Stimulated activated CD4-positive, alpha-beta T cell treated with anti-CD3 and anti-CD28 coated beads, Interleukin-1b, Interleukin-23, amount 100 ng/mL, for 24 hours (primary cell): Measurements from ENCODE around the gene ADGRB2.

Source experiments
- DNase-seq, 4 experiments: peaks; one replicate each; pipeline ENCODE4 v3.0.0-alpha.2; 2020; ENCODE audit warnings: low read depth in 4 of 4, low spot score in 1 of 4

Gene ADGRB2

DNA sequence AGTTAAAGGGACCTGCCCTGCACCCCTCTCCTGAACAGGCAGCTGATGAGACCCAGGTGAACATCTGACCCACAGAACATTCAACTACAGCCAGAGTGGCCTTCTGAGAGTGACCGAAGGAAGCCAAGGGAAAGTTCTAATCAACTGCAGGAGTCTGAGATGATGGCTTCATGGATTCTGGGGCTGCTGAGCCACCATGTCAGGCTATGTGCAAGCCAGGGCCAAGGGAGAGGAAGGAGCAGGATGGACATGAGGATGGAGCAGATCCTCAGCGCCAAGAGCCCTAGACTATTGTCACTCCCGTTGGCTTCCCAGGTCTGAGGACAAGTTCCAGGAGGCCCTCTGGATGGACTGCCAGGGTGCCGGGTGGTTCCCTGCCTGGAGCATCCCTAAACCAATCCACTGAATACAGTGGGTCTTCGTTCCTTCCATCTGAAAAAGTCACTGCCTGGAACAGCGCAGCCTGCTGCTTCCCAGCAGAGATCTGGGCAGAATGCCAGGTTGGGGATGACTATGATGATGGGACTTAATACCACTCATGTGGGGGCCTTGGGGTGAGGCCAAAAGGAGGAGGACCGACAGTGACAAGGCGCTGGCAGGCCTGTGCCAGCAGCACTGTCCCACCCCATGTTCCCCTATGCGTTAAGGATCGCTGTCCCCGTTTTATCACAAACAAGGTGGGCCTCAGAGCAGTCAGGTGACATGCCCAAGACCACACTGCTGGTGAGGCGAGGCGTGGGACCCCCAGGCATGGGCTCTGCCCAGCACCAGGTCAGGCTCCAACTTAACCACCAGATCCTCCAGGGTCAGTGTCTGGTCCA lies 31.9 kb upstream of the ADGRB2 start:
- no peak for DNase-seq

- DNase-seq = no peak
Observed at GRCh38 chr1:31795096-31795675, 31.0 kb upstream of the ADGRB2 start.

- DNase-seq = no peak
Observed at GRCh38 chr1:31793586-31794285, 29.6 kb upstream of the ADGRB2 start.

DNA sequence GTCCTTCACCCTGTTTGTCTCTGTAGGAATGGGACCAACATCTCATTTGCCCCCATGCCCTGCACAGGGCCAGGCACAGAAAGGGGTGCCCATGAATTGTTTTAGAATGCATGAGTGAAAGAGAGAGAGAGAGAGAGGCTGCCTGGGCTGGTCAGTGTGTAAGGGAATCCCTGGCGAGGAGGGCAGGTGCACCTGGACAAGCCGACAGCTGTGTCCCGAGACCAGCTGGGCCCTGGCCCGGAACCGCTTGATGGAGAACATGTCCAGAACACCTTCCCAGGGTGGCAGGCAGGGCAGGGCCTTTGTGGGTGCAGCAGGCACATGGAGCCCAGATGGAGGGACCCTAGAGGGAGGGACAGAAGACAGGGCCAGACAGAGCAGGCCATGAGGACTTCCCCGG lies 28.9 kb upstream of the ADGRB2 start:
- DNase-seq = no peak

DNA sequence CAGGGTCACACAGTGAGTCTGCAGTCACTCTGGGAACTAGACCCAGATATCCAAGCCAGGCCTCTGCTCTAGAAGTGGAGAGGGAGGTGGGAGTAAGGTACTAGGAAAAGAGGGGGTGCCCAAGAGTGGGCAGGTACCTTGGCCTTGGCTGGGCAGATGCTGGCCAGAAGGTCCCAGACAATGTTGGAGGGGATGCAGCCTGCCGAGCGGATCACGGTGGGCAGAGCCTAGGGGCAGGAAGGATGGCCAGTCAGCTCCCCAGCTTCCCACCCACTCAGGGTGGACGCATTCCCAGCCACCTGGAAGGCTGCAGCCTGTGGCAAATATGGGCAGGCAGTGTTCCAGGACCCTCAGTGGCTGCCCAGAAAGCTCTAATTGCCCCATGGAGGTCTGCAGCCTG lies 28.4 kb upstream of the ADGRB2 start:
- DNase-seq = no peak

DNA sequence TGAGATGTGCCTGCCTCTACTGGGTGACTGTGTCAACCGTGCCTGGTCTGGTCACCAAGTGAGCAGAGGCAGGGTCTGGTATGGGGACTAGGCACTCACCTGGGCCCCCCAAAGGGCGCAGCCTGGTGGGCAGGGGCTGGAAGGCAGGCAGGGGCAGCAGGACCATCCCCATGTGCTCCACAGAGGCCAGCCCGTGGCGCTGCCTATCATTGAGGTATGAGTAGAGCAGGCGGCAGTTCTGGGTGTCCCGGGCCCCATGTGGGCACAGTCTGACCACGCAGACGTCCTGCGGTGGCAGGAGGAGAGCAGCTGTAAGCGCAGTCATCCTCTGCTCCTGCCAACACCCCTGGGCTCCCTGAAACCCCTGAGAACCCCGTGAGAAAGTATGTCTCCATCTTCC lies 28.0 kb upstream of the ADGRB2 start:
- no peak for DNase-seq

- DNase-seq = no peak
Observed at GRCh38 chr1:31791131-31791858, 27.2 kb upstream of the ADGRB2 start.

DNA sequence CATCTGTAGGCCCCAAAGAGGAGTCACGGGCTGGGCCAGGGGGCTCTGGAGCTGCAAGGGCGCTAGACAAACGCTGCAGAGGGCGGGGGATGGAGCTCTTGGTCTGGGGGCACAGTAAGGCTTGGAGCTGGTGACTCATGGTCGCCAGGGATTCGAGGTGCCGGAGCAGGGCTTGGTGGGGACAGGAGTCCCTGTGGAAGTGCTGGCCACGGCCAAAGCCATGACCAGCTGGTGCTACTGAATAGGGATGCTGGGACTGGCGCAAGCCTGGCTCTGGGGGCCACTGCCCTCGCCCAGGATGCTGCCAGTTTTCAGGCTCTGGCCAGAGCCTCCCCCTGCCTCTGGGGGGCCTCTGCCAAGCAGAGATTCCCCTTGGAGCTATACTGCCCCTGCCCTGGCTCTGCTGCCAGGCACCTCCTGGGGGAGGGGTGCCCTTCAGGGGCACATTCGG lies 26.5 kb upstream of the ADGRB2 start:
- DNase-seq = no peak

- DNase-seq = no peak
Observed at GRCh38 chr1:31790140-31790539, 26.0 kb upstream of the ADGRB2 start.

DNA sequence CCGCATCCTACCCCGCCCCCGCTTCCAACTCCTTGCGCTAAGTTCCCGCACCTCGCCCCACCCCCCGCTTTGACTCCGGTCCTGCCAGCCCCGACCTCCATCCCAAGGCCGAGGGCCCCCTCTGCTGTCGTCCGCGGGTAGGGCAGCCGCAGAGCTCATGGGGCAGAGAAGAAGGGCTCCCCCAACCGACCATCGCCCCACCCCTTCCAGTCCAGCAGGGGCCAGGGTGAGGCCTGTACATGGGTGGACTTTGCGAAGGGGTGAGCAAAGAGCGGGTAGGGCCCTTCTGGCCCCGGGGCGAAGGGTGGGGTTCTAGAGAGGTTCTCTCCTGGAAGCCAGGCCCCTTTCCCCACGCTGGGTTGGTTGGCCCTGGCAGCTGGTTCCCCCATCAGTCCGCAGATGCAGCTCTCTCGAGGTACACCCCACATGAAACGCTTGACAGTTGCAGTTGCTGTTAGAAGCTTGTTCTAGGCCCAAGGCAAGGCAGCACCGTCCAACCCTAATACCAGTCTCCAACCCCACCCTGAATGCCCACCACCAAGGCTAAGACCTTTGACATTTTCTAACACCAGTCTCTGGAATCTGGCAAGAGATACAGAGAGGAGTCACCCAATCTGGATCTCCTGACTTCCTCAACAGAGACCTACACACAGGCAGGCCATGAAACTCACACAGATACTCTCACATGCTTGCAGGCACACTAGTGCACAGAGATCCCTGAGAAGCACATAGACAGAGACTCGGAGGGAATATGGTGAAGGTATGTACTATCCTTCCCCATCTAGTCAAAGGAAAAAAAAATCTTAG lies 25.3 kb upstream of the ADGRB2 start:
- peak; percentile 92 to 99 (median 97) for DNase-seq

- peak in 2 of 4 experiments; percentile 11 to 21 for DNase-seq
Observed at GRCh38 chr1:31788825-31789256, 24.7 kb upstream of the ADGRB2 start.

DNA sequence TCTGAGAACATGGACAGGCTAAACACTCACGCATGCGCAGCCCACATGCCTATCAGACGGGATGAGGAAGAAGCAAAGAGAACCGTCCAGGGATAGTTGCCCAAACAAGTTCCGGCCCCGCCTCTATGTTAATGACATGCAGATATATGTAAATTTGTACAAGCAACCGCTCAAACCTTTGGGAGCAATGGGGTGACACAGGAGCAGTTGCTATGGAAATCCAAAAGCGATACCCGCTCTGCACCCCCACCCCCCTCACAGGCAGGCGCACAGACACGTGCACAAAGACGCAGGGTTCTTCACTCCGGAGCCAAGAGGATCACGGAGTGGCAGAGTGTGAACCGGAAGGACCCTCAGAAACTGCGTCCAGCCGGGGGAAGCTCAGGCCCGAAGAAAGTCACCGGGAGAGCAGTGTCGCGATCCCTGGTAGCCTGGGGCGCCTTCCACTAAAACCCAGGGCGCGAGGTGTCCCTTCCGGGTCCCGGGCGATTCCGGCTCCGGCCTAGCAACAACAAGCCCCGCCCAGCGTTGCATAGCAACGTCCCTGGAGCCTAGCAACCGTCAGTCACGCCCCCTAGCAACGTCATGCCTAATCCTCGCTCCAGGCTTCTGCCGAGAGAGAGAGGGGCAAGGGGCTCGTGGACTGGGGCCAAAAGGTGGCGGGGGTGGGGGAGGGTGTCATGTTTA lies 24.1 kb upstream of the ADGRB2 start:
- peak; percentile 82 to 90 (median 88) for DNase-seq

GRCh38 chr1:31787786-31788137 lies 23.6 kb upstream of the ADGRB2 start:
- DNase-seq = no peak

DNA sequence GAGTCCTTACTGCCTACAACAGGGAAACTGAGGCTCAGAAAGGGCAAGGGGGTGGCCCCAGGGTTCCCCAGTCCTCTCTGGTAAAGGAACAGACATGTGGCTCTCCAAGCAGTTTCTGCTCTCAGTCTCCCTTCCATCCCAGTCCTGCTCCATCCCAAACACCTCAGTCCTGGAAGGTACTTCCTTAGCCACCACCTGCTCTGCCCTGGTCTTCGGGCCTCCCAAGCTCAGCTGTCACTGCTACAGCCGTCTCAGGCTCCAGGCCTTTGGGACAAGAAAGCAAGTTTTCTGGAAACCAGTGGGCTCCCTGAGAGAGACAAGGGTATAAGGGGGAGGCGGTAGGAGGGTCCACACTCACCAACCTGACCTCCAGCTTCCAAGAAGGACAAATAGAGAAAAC lies 23.1 kb upstream of the ADGRB2 start:
- DNase-seq = no peak

DNA sequence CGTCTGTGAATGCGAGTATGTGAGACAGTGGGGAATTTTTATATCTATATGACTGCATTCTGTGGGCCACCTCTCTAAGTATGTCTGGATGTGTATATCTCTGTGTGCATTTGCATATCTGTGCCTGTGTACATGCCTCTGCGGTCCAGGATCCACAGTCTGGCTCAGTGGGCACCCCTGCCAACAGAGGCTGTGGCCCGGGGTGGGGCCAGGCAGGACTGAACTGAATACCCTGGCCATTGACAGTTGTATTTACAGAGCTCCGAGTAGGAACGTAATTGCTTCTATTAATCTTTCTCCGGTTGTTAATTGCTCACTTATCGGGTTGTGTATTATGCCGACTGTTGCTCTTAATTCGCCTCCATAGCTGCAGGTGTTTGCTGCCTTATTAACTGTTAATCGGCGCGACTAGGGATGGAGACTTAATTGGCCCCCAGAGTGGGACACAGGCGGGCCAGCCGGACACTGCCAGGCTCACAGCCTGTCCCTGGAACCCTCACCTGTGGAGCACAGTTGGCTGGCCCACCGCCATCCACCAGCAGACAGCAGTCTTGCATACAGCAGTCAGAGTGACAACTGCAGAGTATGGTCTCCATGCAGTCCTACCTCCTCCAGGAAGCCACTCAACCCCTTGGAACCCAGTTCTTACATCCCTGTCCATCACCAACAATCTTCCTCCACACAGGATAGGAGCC lies 22.4 kb upstream of the ADGRB2 start:
- no peak for DNase-seq

DNA sequence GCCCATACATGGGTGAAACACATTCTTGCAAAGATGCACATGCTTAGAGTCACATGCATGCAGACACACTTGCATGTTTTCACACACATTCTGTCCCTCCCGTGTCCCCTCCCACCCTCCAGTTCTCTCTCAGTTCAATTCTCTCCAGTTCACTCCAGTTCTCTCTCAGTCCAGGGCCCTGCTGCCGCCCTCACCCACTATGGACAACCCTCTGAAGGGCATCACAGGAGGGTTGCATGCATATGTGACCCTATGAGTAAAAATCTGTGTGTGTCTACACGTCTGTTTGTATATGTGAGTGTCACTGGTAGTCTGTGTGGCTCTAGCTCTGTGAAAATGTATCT lies 21.8 kb upstream of the ADGRB2 start:
- DNase-seq = no peak

GRCh38 chr1:31785020-31785946 lies 21.1 kb upstream of the ADGRB2 start:
- no peak for DNase-seq

DNA sequence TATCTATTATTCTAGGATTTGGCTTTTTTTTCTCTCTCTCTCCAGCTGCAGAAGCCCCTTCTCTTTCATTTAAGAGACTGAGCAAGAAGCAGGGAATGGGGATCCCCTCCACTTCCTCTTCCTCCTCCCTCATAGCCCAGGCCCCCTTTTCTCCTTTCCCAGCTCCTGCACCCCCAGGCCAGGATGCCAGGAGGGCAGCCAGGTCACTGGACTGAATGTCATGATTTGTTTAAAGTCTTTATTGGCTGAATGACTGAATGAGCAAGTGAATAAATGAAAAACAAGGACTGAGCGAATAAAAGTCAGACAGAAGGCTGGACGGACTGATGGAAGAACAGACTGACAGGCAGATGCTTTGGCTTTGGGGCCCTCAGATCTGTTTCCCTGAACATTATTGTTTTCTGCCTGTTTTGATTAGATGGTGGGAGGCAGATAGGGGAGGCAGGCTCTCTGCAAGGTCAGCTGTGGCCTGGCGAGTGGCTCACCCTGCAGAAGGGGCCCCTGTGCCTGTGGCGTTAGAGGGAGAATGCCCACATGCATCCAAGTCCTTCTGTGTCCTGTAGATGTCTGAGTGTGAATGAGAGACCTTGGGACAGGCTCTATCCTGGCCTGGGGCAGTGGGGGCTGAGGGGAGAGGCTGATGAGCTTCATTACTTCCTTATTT lies 20.3 kb upstream of the ADGRB2 start:
- DNase-seq = no peak
